Cardiac atrium fibroblast (primary cell): Measurements from ENCODE around the gene KRT82. TPM values are rescaled to one million over a fixed set of nuclear protein-coding genes. Genes with fewer than 3 reads are reported as not detected.

ENCODE experiments used
- total RNA-seq: library from RNA; depleted of rRNA; stranded (reverse); fragments of >200 nt; gene quantifications from 2 replicates; pipeline ENCODE4 v1.2.3, GENCODE V29; 2015

The KRT82 gene
- not detected in 2 replicates for total RNA-seq

GRCh38 chr12:52405922-52406385, at the start of gene KRT82:
KRT82 (minus strand) TSS chr12:52406335; CDS start chr12:52406277, 58 bp downstream.

GRCh38 chr12:52452101-52452500, 46.0 kb upstream of the KRT82 start, which contains the start of gene KRT6B:
KRT6B (minus strand) TSS chr12:52452146; CDS start chr12:52452078, 68 bp downstream.

DNA sequence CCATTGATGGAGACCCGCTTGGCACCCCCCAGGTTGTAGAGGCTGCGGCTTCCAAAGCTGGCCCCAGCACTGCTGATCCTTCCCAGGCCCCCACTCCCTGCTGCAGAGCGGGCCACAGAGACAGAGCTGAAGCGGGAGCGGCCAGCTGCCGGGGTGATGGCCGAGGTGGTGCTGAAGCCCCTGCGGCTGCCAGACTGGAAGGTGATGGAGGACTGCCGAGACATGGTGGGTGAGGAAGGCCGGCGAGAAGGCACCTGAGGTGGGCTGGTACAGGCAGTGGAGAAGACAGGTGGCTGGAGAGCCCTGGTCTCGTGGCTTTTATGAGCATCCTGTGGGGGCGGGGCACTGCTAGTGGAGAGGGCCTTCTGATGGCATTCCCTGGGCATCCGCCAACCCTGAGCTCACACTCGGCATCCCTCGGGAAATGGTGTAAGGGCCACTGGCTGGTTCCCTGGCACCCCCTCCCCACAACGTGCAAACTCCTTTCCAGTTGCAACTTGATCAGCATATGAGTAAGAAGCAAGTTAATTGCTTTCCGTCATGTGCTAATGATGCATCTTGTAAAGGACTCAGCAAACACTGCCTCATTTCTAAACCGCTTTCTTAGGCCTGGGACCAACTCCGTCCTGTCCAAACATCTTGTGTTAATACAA, 28.1 kb upstream of the KRT82 start, which contains the start of gene KRT75:
KRT75 (minus strand) TSS at position 291 of the 653 bp plus-strand sequence; CDS start at position 224, 67 bp downstream.

DNA sequence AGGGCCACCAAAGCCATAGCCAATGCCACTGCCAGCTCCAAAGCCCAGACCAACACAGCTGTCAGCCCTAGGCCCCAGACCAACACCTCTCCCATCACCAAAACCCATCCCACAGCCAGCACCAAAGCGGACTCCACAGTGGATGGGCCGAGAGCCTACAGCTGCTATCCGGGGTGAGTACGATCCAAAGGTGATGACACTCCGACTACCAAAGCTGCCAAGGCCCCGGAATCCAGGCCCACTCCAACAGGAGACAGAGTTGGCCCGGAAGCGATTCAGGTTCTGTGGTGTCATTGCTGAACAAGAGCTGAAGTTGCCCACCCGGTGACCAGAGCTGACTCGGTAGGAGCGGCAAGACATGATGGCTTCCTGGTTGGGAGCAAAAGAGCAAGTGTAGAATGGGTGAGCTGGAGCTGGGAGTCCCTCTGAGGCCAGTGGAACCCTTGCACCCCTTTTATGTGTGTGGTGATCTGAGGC, 20.9 kb downstream of the KRT82 start, which contains the start of gene KRT84:
KRT84 (minus strand) TSS at position 427 of the 477 bp plus-strand sequence; CDS start at position 360, 67 bp downstream.

GRCh38 chr12:52366738-52367485, 39.2 kb downstream of the KRT82 start, which contains the start of gene KRT85:
KRT85 (minus strand) TSS chr12:52367481; CDS start chr12:52367405, 76 bp downstream.

Other genes with a start within 250 kb of the KRT82 start
- under 0.01 TPM in 1 of 2 replicates, not detected in the other for gene KRT80, start 214.3 kb downstream of the KRT82 start, total RNA-seq
- gene KRT7, start 173.1 kb downstream of the KRT82 start, total RNA-seq, result 85.9 and 90.6 TPM in 2 replicates
- 0.54 TPM in 1 of 2 replicates, not detected in the other for gene KRT86, start 131.7 kb downstream of the KRT82 start, total RNA-seq
- gene KRT81, start 114.8 kb downstream of the KRT82 start, total RNA-seq, result 0.16 TPM in 1 of 2 replicates, not detected in the other
- not detected in 2 replicates for gene KRT83, start 84.9 kb downstream of the KRT82 start, total RNA-seq
- not detected in 2 replicates for gene KRT85, start 38.9 kb downstream of the KRT82 start, total RNA-seq
- not detected in 2 replicates for gene KRT84, start 20.7 kb downstream of the KRT82 start, total RNA-seq
- not detected in 2 replicates for gene KRT75, start 28.0 kb upstream of the KRT82 start, total RNA-seq
- gene KRT6B, start 45.8 kb upstream of the KRT82 start, total RNA-seq, result not detected in 2 replicates
- not detected in 2 replicates for gene KRT6C, start 67.5 kb upstream of the KRT82 start, total RNA-seq
- gene KRT6A, start 86.9 kb upstream of the KRT82 start, total RNA-seq, result not detected in 2 replicates
- gene KRT5, start 114.1 kb upstream of the KRT82 start, total RNA-seq, result not detected in 2 replicates
- gene KRT71, start 146.8 kb upstream of the KRT82 start, total RNA-seq, result not detected in 2 replicates
- gene KRT74, start 167.5 kb upstream of the KRT82 start, total RNA-seq, result not detected in 2 replicates
- gene KRT72, start 195.1 kb upstream of the KRT82 start, total RNA-seq, result not detected in 2 replicates
- gene KRT73, start 212.2 kb upstream of the KRT82 start, total RNA-seq, result not detected in 2 replicates
- gene KRT2, start 245.9 kb upstream of the KRT82 start, total RNA-seq, result not detected in 2 replicates